SK-N-SH treated with all-trans-retinoic acid at 6 μM for 48 hours (cell line): Measurements from ENCODE around the gene PBX1.

Source experiments
- ARNTL ChIP-seq: fragments of 450-650 bp; formaldehyde crosslinking; IDR thresholded peaks from 2 replicates; pipeline ENCODE4 v1.5.0; 2020; ENCODE audit warnings: low read depth, mild to moderate bottlenecking, moderate library complexity, borderline replicate concordance
- BACH2 ChIP-seq: fragments of 250-450 bp; sonication (Bioruptor Pico); IDR thresholded peaks from 2 replicates; pipeline ENCODE4 v1.9.0; 2021; ENCODE audit warnings: mild to moderate bottlenecking, borderline replicate concordance
- CREB5 ChIP-seq: fragments of 250-450 bp; sonication (Bioruptor Pico); IDR thresholded peaks from 2 replicates; pipeline ENCODE4 v1.5.1; 2020; ENCODE audit warnings: low read depth, mild to moderate bottlenecking, moderate library complexity
- ESRRG ChIP-seq: fragments of 250-450 bp; sonication (Bioruptor Pico); IDR thresholded peaks from 2 replicates; pipeline ENCODE4 v1.6.1; 2021; ENCODE audit warnings: mild to moderate bottlenecking
- OSR1 ChIP-seq: fragments of 250-450 bp; sonication (Bioruptor Pico); IDR thresholded peaks from 2 replicates; pipeline ENCODE4 v1.8.0; 2022; ENCODE audit warnings: moderate library complexity, mild to moderate bottlenecking, inconsistent platforms
- PATZ1 ChIP-seq: fragments of 250-450 bp; sonication (Bioruptor Pico); IDR thresholded peaks from 2 replicates; pipeline ENCODE4 v1.8.0; 2020; ENCODE audit warnings: mild to moderate bottlenecking, moderate library complexity, borderline replicate concordance
- RARB ChIP-seq: fragments of 250-450 bp; sonication (Bioruptor Pico); IDR thresholded peaks from 2 replicates; pipeline ENCODE4 v1.8.0; 2021; ENCODE audit warnings: mild to moderate bottlenecking, moderate library complexity
- SNAI2 ChIP-seq: fragments of 250-450 bp; sonication (Bioruptor Pico); IDR thresholded peaks from 2 replicates; pipeline ENCODE4 v1.5.0; 2020; ENCODE audit warnings: mild to moderate bottlenecking, moderate library complexity
- TCF4 ChIP-seq: fragments of 250-450 bp; sonication (Bioruptor Pico); IDR thresholded peaks from 2 replicates; pipeline ENCODE4 v1.8.0; 2021; ENCODE audit warnings: mild to moderate bottlenecking, moderate library complexity, borderline replicate concordance
- TSHZ2 ChIP-seq: fragments of 250-450 bp; sonication (Bioruptor Pico); IDR thresholded peaks from 2 replicates; pipeline ENCODE4 v1.5.0; 2020; ENCODE audit warnings: mild to moderate bottlenecking, moderate library complexity
- ZC3H10 ChIP-seq: fragments of 250-450 bp; sonication (Bioruptor Pico); IDR thresholded peaks from 2 replicates; pipeline ENCODE4 v1.5.1; 2021; ENCODE audit warnings: mild to moderate bottlenecking, moderate library complexity
- ZNF565 ChIP-seq: fragments of 450-650 bp; formaldehyde crosslinking; conservative IDR thresholded peaks from 2 replicates; pipeline ENCODE4 v1.5.0; 2020; ENCODE audit warnings: low read depth, mild to moderate bottlenecking, moderate library complexity
- ZNF70 ChIP-seq: fragments of 450-650 bp; formaldehyde crosslinking; IDR thresholded peaks from 2 replicates; pipeline ENCODE4 v1.5.0; 2020; ENCODE audit warnings: mild to moderate bottlenecking, moderate library complexity

GRCh38 chr1:164836614-164837018 is 277.6 kb downstream of the PBX1 start:
- TF ChIP-seq TSHZ2 (CRISPR knock-in tag) (no peak), BACH2 (CRISPR knock-in tag) (no peak), ARNTL (CRISPR knock-in tag) (no peak), PATZ1 (CRISPR knock-in tag) (no peak), ZC3H10 (CRISPR knock-in tag) (no peak), TCF4 (CRISPR knock-in tag) (no peak), RARB (CRISPR knock-in tag) (no peak), SNAI2 (no peak), ESRRG (CRISPR knock-in tag) (no peak), ZNF70 (CRISPR knock-in tag) (no peak), ZNF565 (CRISPR knock-in tag) (no peak), OSR1 (CRISPR knock-in tag) (no peak), CREB5 (no peak)
